Trophoblast cell (in vitro differentiated cells and primary cell): ENCODE measurements around the gene GUSB.
A peak's percentile ranks its signal among the peaks of the same experiment; 100 is the strongest.
"Not testable (repeated sequence)": the region's sequence is repeated elsewhere in the genome, so short reads cannot be mapped to it uniquely, and the experiment has no call there.

Experiments used
- DNase-seq, 2 donors: peaks; one replicate each; pipeline ENCODE4 v3.0.0-alpha.2; 2016
- H2AFZ ChIP-seq: 2 replicates; pipeline ENCODE4 v1.6.1; 2013; ENCODE audit warnings: low read length, moderate library complexity, mild to moderate bottlenecking; ENCODE audit not compliant: insufficient read depth, poor library complexity
- H2AK5ac ChIP-seq: 2 replicates; pipeline ENCODE4 v1.6.1; 2013; ENCODE audit warnings: mild to moderate bottlenecking, low read length
- H2BK120ac ChIP-seq: 2 replicates; pipeline ENCODE4 v1.6.1; 2013; ENCODE audit warnings: low read length, mild to moderate bottlenecking, moderate library complexity; ENCODE audit not compliant: insufficient read depth, poor library complexity
- H2BK12ac ChIP-seq: 2 replicates; pipeline ENCODE4 v1.6.1; 2013; ENCODE audit warnings: mild to moderate bottlenecking, low read length, moderate library complexity
- H2BK5ac ChIP-seq: 2 replicates; pipeline ENCODE4 v1.6.1; 2013; ENCODE audit warnings: low read length, low read depth, moderate library complexity, mild to moderate bottlenecking; ENCODE audit not compliant: poor library complexity
- H3K14ac ChIP-seq: 2 replicates; pipeline ENCODE4 v1.6.1; 2013; ENCODE audit warnings: mild to moderate bottlenecking, low read length
- H3K18ac ChIP-seq: 2 replicates; pipeline ENCODE4 v1.6.1; 2013; ENCODE audit warnings: mild to moderate bottlenecking, low read length
- H3K23ac ChIP-seq: 2 replicates; pipeline ENCODE4 v1.6.1; 2013; ENCODE audit warnings: low read length
- H3K27ac ChIP-seq: 2 replicates; pipeline ENCODE4 v1.5.1; 2013; ENCODE audit warnings: low read depth, mild to moderate bottlenecking, inconsistent platforms, low read length, moderate library complexity
- H3K27me3 ChIP-seq: 2 replicates; pipeline ENCODE4 v1.6.1; 2013; ENCODE audit warnings: inconsistent platforms, mild to moderate bottlenecking, low read length, moderate library complexity; ENCODE audit not compliant: insufficient read depth
- H3K36me3 ChIP-seq, 2 experiments: 1 replicate in 1 of 2; 2 replicates in 1 of 2; pipeline ENCODE4 v1.6.1; 2013; ENCODE audit warnings: low read length in 2 of 2, mild to moderate bottlenecking in 2 of 2, moderate library complexity in 1 of 2; ENCODE audit not compliant: insufficient read depth in 2 of 2, control insufficient read depth in 1 of 2
- H3K4ac ChIP-seq: 2 replicates; pipeline ENCODE4 v1.6.1; 2013; ENCODE audit warnings: low read depth, mild to moderate bottlenecking, low read length, moderate library complexity
- H3K4me1 ChIP-seq, 2 experiments: 1 replicate in 1 of 2; 2 replicates in 1 of 2; pipeline ENCODE4 v1.6.1; 2013; ENCODE audit warnings: low read length in 2 of 2, mild to moderate bottlenecking in 2 of 2, moderate library complexity in 1 of 2; ENCODE audit not compliant: insufficient read depth in 2 of 2, control insufficient read depth in 1 of 2
- H3K4me2 ChIP-seq: 2 replicates; pipeline ENCODE4 v1.6.1; 2013; ENCODE audit warnings: inconsistent platforms, mild to moderate bottlenecking, low read length, moderate library complexity
- H3K4me3 ChIP-seq: 2 replicates; pipeline ENCODE4 v1.5.1; 2013; ENCODE audit warnings: mild to moderate bottlenecking, low read depth, low read length, inconsistent platforms
- H3K79me1 ChIP-seq: one replicate; pipeline ENCODE4 v1.6.1; 2013; ENCODE audit warnings: low read length
- H3K79me2 ChIP-seq: 2 replicates; pipeline ENCODE4 v1.6.1; 2013; ENCODE audit warnings: low read length, mild to moderate bottlenecking; ENCODE audit not compliant: control insufficient read depth, insufficient read depth, poor library complexity
- H3K9ac ChIP-seq: 2 replicates; pipeline ENCODE4 v1.6.1; 2013; ENCODE audit warnings: mild to moderate bottlenecking, low read length
- H3K9me3 ChIP-seq: 2 replicates; pipeline ENCODE4 v1.6.1; 2013; ENCODE audit warnings: low read depth, mild to moderate bottlenecking, control low read depth, inconsistent platforms, low read length; ENCODE audit not compliant: insufficient read depth
- H4K12ac ChIP-seq: 2 replicates; pipeline ENCODE4 v1.6.1; 2013; ENCODE audit warnings: low read depth, mild to moderate bottlenecking, low read length, moderate library complexity
- H4K8ac ChIP-seq: 2 replicates; pipeline ENCODE4 v1.6.1; 2013; ENCODE audit warnings: low read depth, mild to moderate bottlenecking, low read length, moderate library complexity
- H4K91ac ChIP-seq: one replicate; pipeline ENCODE4 v1.6.1; 2013; ENCODE audit warnings: low read depth, mild to moderate bottlenecking, low read length, moderate library complexity
- WGBS: extraction: QIAGEN DNeasy Blood & Tissue Kit; methylation state at CpG from one replicate; pipeline ENCODE4 v1.1.7; 2013; ENCODE audit warnings: missing lambda C conversion rate; ENCODE audit not compliant: insufficient read length, insufficient coverage; ENCODE audit errors: extremely low coverage; 5-methylcytosine and 5-hydroxymethylcytosine counted together

GUSB gene

DNA sequence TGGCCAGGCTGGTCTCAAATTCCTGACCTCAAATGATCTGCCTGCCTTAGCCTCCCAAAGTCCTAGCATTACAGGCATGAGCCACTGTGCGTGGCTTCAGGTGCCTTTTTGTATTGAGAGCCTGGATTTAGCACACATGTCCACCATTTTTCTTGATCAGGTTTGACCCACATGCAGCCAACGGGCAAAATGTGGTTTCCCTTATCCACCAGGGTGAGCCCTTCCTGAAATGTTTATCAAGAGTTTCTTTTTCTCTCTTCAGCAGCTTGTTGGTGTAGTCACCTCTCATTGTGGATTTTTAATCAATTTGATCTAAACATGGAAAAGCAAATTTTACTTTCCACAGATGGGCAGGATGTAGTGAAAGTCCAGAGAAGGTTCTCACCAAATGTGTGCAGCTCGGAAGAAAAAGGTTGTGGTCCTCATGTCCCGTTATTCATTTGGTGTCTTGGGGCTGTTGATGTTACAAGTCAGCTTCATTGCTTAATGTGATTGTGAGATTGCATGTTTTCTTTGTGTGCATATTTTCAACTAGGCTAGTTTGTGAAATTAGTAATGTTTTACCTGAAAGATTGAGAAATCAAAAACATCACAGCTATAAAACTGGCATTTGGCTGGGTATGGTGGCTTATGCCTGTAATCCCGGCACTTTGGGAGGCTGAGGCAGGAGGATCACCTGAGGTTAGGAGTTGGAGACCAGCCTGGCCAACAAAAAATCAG, 28.9 kb downstream of the GUSB start:
- Histone ChIP-seq H3K4me2 (no peak overlapping the region), H3K27me3 (no peaks in the 10 kb centered on the region), H3K4me3 (no peak overlapping the region), H2AFZ (no peak overlapping the region), H3K27ac (no peak overlapping the region), H3K14ac (no peak overlapping the region), H4K8ac (no peak overlapping the region), H3K4ac (no peak overlapping the region), H3K79me2 (no peaks in the 10 kb centered on the region), H2BK12ac (no peak overlapping the region), H2AK5ac (no peak overlapping the region), H3K9me3 (no peaks in the 10 kb centered on the region), H2BK120ac (no peak overlapping the region), H3K79me1 (no peaks in the 10 kb centered on the region), H3K18ac (no peak overlapping the region), H3K9ac (no peak overlapping the region), H2BK5ac (no peak overlapping the region), H4K91ac (no peak overlapping the region), H3K23ac (no peak overlapping the region), H3K4me1 (no peaks in the 10 kb centered on the region), H4K12ac (no peak overlapping the region), H3K36me3 (peaks cover 0 to 6% of the 10 kb centered on the region in 2 experiments)
- WGBS = no CpG with 5 or more reads among the region's 5 CpGs
- DNase-seq = no peak

DNA sequence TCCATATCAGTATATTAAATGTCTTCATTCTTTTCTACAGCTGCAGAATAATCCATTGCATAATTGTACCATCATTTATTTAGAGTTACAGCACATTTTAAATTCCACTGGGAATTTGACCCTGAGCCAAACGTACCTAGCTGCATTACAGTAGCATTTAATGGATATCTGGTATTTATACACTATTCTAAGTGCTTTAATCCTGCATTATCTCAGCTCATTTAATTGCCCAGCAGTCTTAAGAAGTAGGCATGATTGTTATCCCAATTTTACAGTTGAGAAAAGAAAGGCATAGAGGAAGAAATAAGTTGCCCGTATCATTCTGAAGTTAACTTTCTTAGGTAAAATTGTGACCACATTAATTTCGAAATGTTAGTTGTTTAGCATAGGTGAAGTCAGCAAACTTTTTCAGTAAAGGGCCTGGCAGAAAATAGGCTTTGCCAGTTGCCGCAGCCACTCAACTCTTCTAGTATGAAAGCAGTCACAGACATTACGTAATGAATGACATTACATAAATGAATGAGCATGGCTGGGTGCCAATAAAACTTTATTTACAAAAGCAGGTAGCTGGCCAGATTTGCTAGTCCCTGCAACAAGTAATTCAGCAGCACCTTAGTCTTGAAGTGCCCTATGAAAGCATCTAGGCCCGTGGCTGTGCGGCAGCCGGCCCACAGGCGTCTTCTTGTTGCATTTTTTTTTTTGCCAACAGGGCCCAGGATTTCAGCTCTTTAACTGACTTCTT, 30.0 kb downstream of the GUSB start:
- Histone ChIP-seq H3K4ac (no peak overlapping the region), H3K9ac (no peak overlapping the region), H2BK12ac (no peak overlapping the region), H3K79me2 (no peaks in the 10 kb centered on the region), H3K18ac (no peak overlapping the region), H3K4me3 (no peak overlapping the region), H3K4me1 (no peaks in the 10 kb centered on the region), H3K9me3 (no peaks in the 10 kb centered on the region), H4K91ac (no peak overlapping the region), H3K27ac (no peak overlapping the region), H3K79me1 (no peaks in the 10 kb centered on the region), H4K8ac (no peak overlapping the region), H2BK120ac (no peak overlapping the region), H3K14ac (no peak overlapping the region), H3K27me3 (no peaks in the 10 kb centered on the region), H3K36me3 (peaks cover 0 to 6% of the 10 kb centered on the region in 2 experiments), H2BK5ac (no peak overlapping the region), H3K4me2 (no peak overlapping the region), H2AK5ac (no peak overlapping the region), H3K23ac (no peak overlapping the region), H2AFZ (no peak overlapping the region), H4K12ac (no peak overlapping the region)
- WGBS = no CpG with 5 or more reads among the region's 9 CpGs
- DNase-seq = no peak

DNA sequence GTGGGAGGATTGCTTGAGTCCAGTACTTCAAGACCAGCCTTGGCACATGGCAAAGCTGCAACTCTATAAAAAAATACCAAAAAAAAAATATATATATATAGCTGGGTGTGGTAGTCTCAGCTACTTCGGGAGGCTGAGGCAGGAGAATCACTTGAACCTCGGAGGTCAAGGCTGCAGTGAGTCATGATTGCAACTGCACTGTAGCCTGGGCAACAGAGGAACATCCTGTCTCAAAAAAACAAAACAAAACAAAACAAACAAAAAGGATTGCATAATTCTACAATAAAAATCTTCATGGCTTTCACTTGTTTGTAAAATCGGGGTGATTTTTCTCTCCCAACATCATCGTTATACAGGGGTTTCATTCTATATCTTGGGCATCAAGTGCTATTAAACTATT, 35.1 kb downstream of the GUSB start:
- no CpG with 5 or more reads among the region's 4 CpGs for WGBS
- Histone ChIP-seq H3K9me3 (no peaks in the 10 kb centered on the region), H4K8ac (no peak overlapping the region), H3K4me1 (no peaks in the 10 kb centered on the region), H3K14ac (no peak overlapping the region), H3K18ac (no peak overlapping the region), H2AK5ac (no peak overlapping the region), H3K79me1 (no peaks in the 10 kb centered on the region), H2AFZ (no peak overlapping the region), H3K4me3 (no peak overlapping the region), H3K79me2 (no peaks in the 10 kb centered on the region), H4K12ac (no peak overlapping the region), H2BK120ac (no peak overlapping the region), H3K4me2 (no peak overlapping the region), H4K91ac (no peak overlapping the region), H3K27ac (no peak overlapping the region), H3K23ac (no peak overlapping the region), H3K27me3 (no peaks in the 10 kb centered on the region), H3K9ac (no peak overlapping the region), H3K36me3 (no peaks in the 10 kb centered on the region), H2BK5ac (no peak overlapping the region), H3K4ac (no peak overlapping the region), H2BK12ac (no peak overlapping the region)
- DNase-seq = peak; percentile 36 to 71

DNA sequence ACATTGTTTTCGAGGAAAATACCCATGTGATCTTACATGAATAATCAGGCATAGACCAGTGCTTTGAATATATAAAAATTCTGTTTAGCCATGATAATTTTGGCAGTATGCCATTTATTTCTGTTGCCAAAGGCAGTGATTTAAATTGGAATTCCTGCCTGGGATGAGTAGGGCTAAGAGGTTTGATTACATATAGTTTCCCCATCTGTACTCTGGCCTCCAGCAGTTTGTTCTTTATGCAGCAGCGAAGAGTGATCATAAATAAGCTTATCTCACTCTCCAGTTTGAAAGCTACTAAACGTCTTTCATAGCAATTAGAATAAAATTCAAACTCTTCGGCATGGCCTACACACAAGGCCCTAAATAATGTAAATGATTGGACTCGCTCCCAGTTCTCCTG, 36.2 kb downstream of the GUSB start:
- H3K4me1 ChIP-seq, H2BK5ac ChIP-seq, H3K9me3 ChIP-seq, H3K14ac ChIP-seq, H3K4me3 ChIP-seq, H3K23ac ChIP-seq, H3K4ac ChIP-seq, H3K4me2 ChIP-seq, H3K27ac ChIP-seq, H4K91ac ChIP-seq, H2BK120ac ChIP-seq, H3K18ac ChIP-seq, H4K12ac ChIP-seq, DNase-seq, H2AK5ac ChIP-seq, H3K79me2 ChIP-seq, H3K79me1 ChIP-seq, H2BK12ac ChIP-seq, H3K27me3 ChIP-seq, H4K8ac ChIP-seq, H2AFZ ChIP-seq, H3K36me3 ChIP-seq, H3K9ac ChIP-seq: not testable (repeated sequence)
- no CpG with 5 or more reads among the region's 5 CpGs for WGBS
